ENCODE measurements around the gene LMLN. TPM values are rescaled to one million over a fixed set of nuclear protein-coding genes. Genes with fewer than 3 reads are reported as not detected.

LMLN gene
- total and polyA plus RNA-seq, 8 donors: 2.2 to 6.4 (median 4.4) TPM

GRCh38 chr3:198062068-198062465, 102.0 kb downstream of the LMLN start:
- FAIRE-seq (no peak), ATAC-seq (no peak), DNase-seq (no peak)
- no peaks in the 10 kb centered on the region for H3K9me3 ChIP-seq
- H3K4me3 ChIP-seq: no peak overlapping the region
- no peak for TF ChIP-seq CTCF (IDR thresholded peaks at IDR 0.05)
- 88 to 96% methylated on average over 1 of the region's 1 CpG for WGBS, 2 donors
- peaks cover 0 to 8% (median 1%) of the 10 kb centered on the region in 4 donors for H3K27me3 ChIP-seq
- H3K36me3 ChIP-seq: no peaks in the 10 kb centered on the region
- no peak overlapping the region for H3K27ac ChIP-seq
- intact Hi-C loops (cut with DNase I): no loop called here
- no peaks in the 10 kb centered on the region for H3K4me1 ChIP-seq

GRCh38 chr3:198064420-198064819, 104.4 kb downstream of the LMLN start:
- FAIRE-seq (no peak), ATAC-seq (no peak), DNase-seq (no peak)
- Histone ChIP-seq H3K27me3 (peaks cover 0 to 4% (median 0%) of the 10 kb centered on the region in 4 donors), H3K36me3 (no peaks in the 10 kb centered on the region), H3K9me3 (no peaks in the 10 kb centered on the region), H3K4me3 (no peak overlapping the region), H3K4me1 (no peaks in the 10 kb centered on the region), H3K27ac (no peak overlapping the region)
- TF ChIP-seq CTCF (IDR thresholded peaks at IDR 0.05): no peak
- intact Hi-C loops (cut with DNase I): no loop called here
- WGBS, 2 donors: 81 to 84% methylated on average over 5 of the region's 5 CpGs

GRCh38 chr3:198065897-198066296, 105.9 kb downstream of the LMLN start:
- H3K27me3 ChIP-seq: peaks cover 0 to 10% (median 0%) of the 10 kb centered on the region in 4 donors
- no peaks in the 10 kb centered on the region for H3K4me1 ChIP-seq
- intact Hi-C loops (cut with DNase I): no loop called here
- ATAC-seq (no peak), FAIRE-seq (no peak), DNase-seq (no peak)
- no peak overlapping the region for H3K27ac ChIP-seq
- no peaks in the 10 kb centered on the region for H3K9me3 ChIP-seq
- TF ChIP-seq CTCF (IDR thresholded peaks at IDR 0.05): no peak
- no peaks in the 10 kb centered on the region for H3K36me3 ChIP-seq
- 85 to 94% methylated on average over 2 of the region's 2 CpGs for WGBS, 2 donors
- H3K4me3 ChIP-seq: no peak overlapping the region

- no peak overlapping the region for H3K4me3 ChIP-seq
- ATAC-seq (no peak), DNase-seq (no peak), FAIRE-seq (no peak)
- no peaks in the 10 kb centered on the region for H3K36me3 ChIP-seq
- WGBS, 2 donors: 77 to 84% methylated on average over 2 of the region's 2 CpGs
- no peaks in the 10 kb centered on the region for H3K4me1 ChIP-seq
- intact Hi-C loops (cut with DNase I): no loop called here
- no peaks in the 10 kb centered on the region for H3K9me3 ChIP-seq
- no peak for TF ChIP-seq CTCF (IDR thresholded peaks at IDR 0.05)
- peaks cover 0 to 10% (median 0%) of the 10 kb centered on the region in 4 donors for H3K27me3 ChIP-seq
- no peak overlapping the region for H3K27ac ChIP-seq
These were observed 107.4 kb downstream of the LMLN start for GRCh38 chr3:198067416-198067815.

GRCh38 chr3:198070871-198071270, 110.9 kb downstream of the LMLN start:
- Histone ChIP-seq H3K4me3 (no peak overlapping the region), H3K4me1 (no peaks in the 10 kb centered on the region), H3K9me3 (no peaks in the 10 kb centered on the region), H3K36me3 (no peaks in the 10 kb centered on the region), H3K27me3 (peaks cover 0 to 21% (median 0%) of the 10 kb centered on the region in 4 donors), H3K27ac (no peak overlapping the region)
- DNase-seq (no peak), ATAC-seq (no peak), FAIRE-seq (no peak)
- WGBS, 2 donors: 73 to 74% methylated on average over 5 of the region's 5 CpGs
- intact Hi-C loops (cut with DNase I): no loop called here
- TF ChIP-seq CTCF (IDR thresholded peaks at IDR 0.05): no peak
